T-helper 1 cell treated with Interleukin-12 subunit alpha and Interleukin-12 subunit beta and Interleukin-4 antibody, amounts not matched to agents 30 μg/mL and 1 μg/mL, for 36 hours (primary cell): ENCODE results near the gene MASP1.
"Not testable (repeated sequence)": the region's sequence is repeated elsewhere in the genome, so short reads cannot be mapped to it uniquely, and the experiment has no call there.

Experiments used
- H3K27ac Mint-ChIP-seq: one replicate; pipeline ENCODE4 v1.8.0; 2021; ENCODE audit warnings: mild to moderate bottlenecking, mixed read lengths
- H3K27me3 Mint-ChIP-seq: one replicate; pipeline ENCODE4 v1.8.0; 2021; ENCODE audit warnings: low read depth, mixed read lengths
- H3K36me3 Mint-ChIP-seq: one replicate; pipeline ENCODE4 v1.8.0; 2021; ENCODE audit warnings: low read depth, mixed read lengths
- H3K4me1 Mint-ChIP-seq: one replicate; pipeline ENCODE4 v1.8.0; 2021; ENCODE audit warnings: low read depth, mixed read lengths
- H3K4me3 Mint-ChIP-seq: one replicate; pipeline ENCODE4 v1.8.0; 2021; ENCODE audit warnings: mild to moderate bottlenecking, moderate library complexity, mixed read lengths
- H3K9me3 Mint-ChIP-seq: one replicate; pipeline ENCODE4 v1.8.0; 2021; ENCODE audit warnings: mixed read lengths

MASP1 gene

GRCh38 chr3:187263270-187263669 is 28.3 kb downstream of the MASP1 start:
- H3K9me3 Mint-ChIP-seq = no peaks in the 10 kb centered on the region
- H3K36me3 Mint-ChIP-seq = no peaks in the 10 kb centered on the region
- no peaks in the 10 kb centered on the region for H3K4me1 Mint-ChIP-seq
- H3K27me3 Mint-ChIP-seq = peaks cover 28% of the 10 kb centered on the region
- no peak overlapping the region for H3K27ac Mint-ChIP-seq
- no peak overlapping the region for H3K4me3 Mint-ChIP-seq

GRCh38 chr3:187262360-187262759 is 29.2 kb downstream of the MASP1 start:
- no peaks in the 10 kb centered on the region for H3K9me3 Mint-ChIP-seq
- no peak overlapping the region for H3K4me3 Mint-ChIP-seq
- H3K36me3 Mint-ChIP-seq = no peaks in the 10 kb centered on the region
- peaks cover 29% of the 10 kb centered on the region for H3K27me3 Mint-ChIP-seq
- no peak overlapping the region for H3K27ac Mint-ChIP-seq
- no peaks in the 10 kb centered on the region for H3K4me1 Mint-ChIP-seq

GRCh38 chr3:187261541-187261969 is 30.0 kb downstream of the MASP1 start:
- no peak overlapping the region for H3K27ac Mint-ChIP-seq
- H3K4me3 Mint-ChIP-seq = no peak overlapping the region
- H3K9me3 Mint-ChIP-seq = no peaks in the 10 kb centered on the region
- H3K36me3 Mint-ChIP-seq = no peaks in the 10 kb centered on the region
- peaks cover 30% of the 10 kb centered on the region for H3K27me3 Mint-ChIP-seq
- no peaks in the 10 kb centered on the region for H3K4me1 Mint-ChIP-seq

GRCh38 chr3:187259171-187259570 is 32.4 kb downstream of the MASP1 start:
- H3K27me3 Mint-ChIP-seq = peaks cover 31% of the 10 kb centered on the region
- no peak overlapping the region for H3K4me3 Mint-ChIP-seq
- H3K4me1 Mint-ChIP-seq = no peaks in the 10 kb centered on the region
- H3K9me3 Mint-ChIP-seq = no peaks in the 10 kb centered on the region
- H3K36me3 Mint-ChIP-seq = no peaks in the 10 kb centered on the region
- H3K27ac Mint-ChIP-seq = no peak overlapping the region

GRCh38 chr3:187257992-187258692 is 33.4 kb downstream of the MASP1 start:
- Mint-ChIP-seq H3K9me3 (no peaks in the 10 kb centered on the region), H3K27me3 (peaks cover 30% of the 10 kb centered on the region), H3K36me3 (no peaks in the 10 kb centered on the region), H3K4me3 (no peak overlapping the region), H3K27ac (no peak overlapping the region), H3K4me1 (no peaks in the 10 kb centered on the region)

- Mint-ChIP-seq H3K27me3 (peaks cover 27% of the 10 kb centered on the region), H3K4me1 (no peaks in the 10 kb centered on the region), H3K4me3 (no peak overlapping the region), H3K36me3 (no peaks in the 10 kb centered on the region), H3K27ac (no peak overlapping the region), H3K9me3 (no peaks in the 10 kb centered on the region)
Observed at GRCh38 chr3:187257471-187257870, 34.1 kb downstream of the MASP1 start.

- Mint-ChIP-seq H3K27me3 (peaks cover 19% of the 10 kb centered on the region), H3K36me3 (no peaks in the 10 kb centered on the region), H3K9me3 (no peaks in the 10 kb centered on the region)
Observed at GRCh38 chr3:187256051-187256616, 35.4 kb downstream of the MASP1 start.

GRCh38 chr3:187255314-187255713 is 36.2 kb downstream of the MASP1 start:
- H3K4me1 Mint-ChIP-seq = no peaks in the 10 kb centered on the region
- no peaks in the 10 kb centered on the region for H3K9me3 Mint-ChIP-seq
- no peak overlapping the region for H3K4me3 Mint-ChIP-seq
- H3K27me3 Mint-ChIP-seq = peaks cover 19% of the 10 kb centered on the region
- no peaks in the 10 kb centered on the region for H3K36me3 Mint-ChIP-seq
- H3K27ac Mint-ChIP-seq = no peak overlapping the region

More at GRCh38 chr3:187256051-187256616, 35.4 kb downstream of the MASP1 start:
- Mint-ChIP-seq H3K4me3 (no peak overlapping the region), H3K27ac (no peak overlapping the region), H3K4me1 (no peaks in the 10 kb centered on the region)

- Mint-ChIP-seq H3K36me3 (no peaks in the 10 kb centered on the region), H3K4me1 (peaks cover 1% of the 10 kb centered on the region), H3K27ac (no peak overlapping the region), H3K9me3 (no peaks in the 10 kb centered on the region), H3K4me3 (no peak overlapping the region), H3K27me3 (peaks cover 16% of the 10 kb centered on the region)
Observed at GRCh38 chr3:187252311-187252710, 39.2 kb downstream of the MASP1 start.

GRCh38 chr3:187251599-187251998 is 39.9 kb downstream of the MASP1 start:
- Mint-ChIP-seq H3K4me3 (no peak overlapping the region), H3K27me3 (peaks cover 15% of the 10 kb centered on the region), H3K9me3 (no peaks in the 10 kb centered on the region), H3K36me3 (no peaks in the 10 kb centered on the region), H3K4me1 (peaks cover 4% of the 10 kb centered on the region), H3K27ac (no peak overlapping the region)

- H3K4me3 Mint-ChIP-seq = no peak overlapping the region
- H3K27ac Mint-ChIP-seq = no peak overlapping the region
- no peaks in the 10 kb centered on the region for H3K9me3 Mint-ChIP-seq
- peaks cover 4% of the 10 kb centered on the region for H3K4me1 Mint-ChIP-seq
- no peaks in the 10 kb centered on the region for H3K36me3 Mint-ChIP-seq
- peaks cover 12% of the 10 kb centered on the region for H3K27me3 Mint-ChIP-seq
Observed at GRCh38 chr3:187247398-187247797, 44.1 kb downstream of the MASP1 start.

GRCh38 chr3:187243933-187244524 is 47.5 kb downstream of the MASP1 start:
- Mint-ChIP-seq H3K27me3 (peaks cover 12% of the 10 kb centered on the region), H3K36me3 (no peaks in the 10 kb centered on the region), H3K9me3 (no peaks in the 10 kb centered on the region), H3K4me3 (no peak overlapping the region), H3K4me1 (peaks cover 4% of the 10 kb centered on the region), H3K27ac (no peak overlapping the region)

- H3K36me3 Mint-ChIP-seq = no peaks in the 10 kb centered on the region
- H3K4me1 Mint-ChIP-seq = peaks cover 4% of the 10 kb centered on the region
- no peaks in the 10 kb centered on the region for H3K9me3 Mint-ChIP-seq
- peaks cover 7% of the 10 kb centered on the region for H3K27me3 Mint-ChIP-seq
- H3K27ac Mint-ChIP-seq = no peak overlapping the region
- H3K4me3 Mint-ChIP-seq = no peak overlapping the region
Observed at GRCh38 chr3:187242900-187243299, 48.6 kb downstream of the MASP1 start.

GRCh38 chr3:187242435-187242834 is 49.1 kb downstream of the MASP1 start:
- Mint-ChIP-seq H3K36me3 (no peaks in the 10 kb centered on the region), H3K9me3 (no peaks in the 10 kb centered on the region), H3K27ac (no peak overlapping the region), H3K4me3 (no peak overlapping the region), H3K27me3 (peaks cover 7% of the 10 kb centered on the region), H3K4me1 (peaks cover 4% of the 10 kb centered on the region)

- H3K4me1 Mint-ChIP-seq, H3K4me3 Mint-ChIP-seq, H3K36me3 Mint-ChIP-seq, H3K27me3 Mint-ChIP-seq, H3K27ac Mint-ChIP-seq, H3K9me3 Mint-ChIP-seq: not testable (repeated sequence)
Observed at GRCh38 chr3:187238835-187239234, 52.7 kb downstream of the MASP1 start.
